Stimulated activated CD8-positive, alpha-beta memory T cell treated with anti-CD3 and anti-CD28 coated beads, Interleukin-15, amount 100 ng/mL, for 48 hours (primary cell): ENCODE results near the gene DNAJC27.
"Not testable (repeated sequence)": the region's sequence is repeated elsewhere in the genome, so short reads cannot be mapped to it uniquely, and the experiment has no call there.

Experiments used
- DNase-seq, 2 donors: peaks; one replicate each; pipeline ENCODE4 v3.0.0-alpha.2; 2020; ENCODE audit warnings: low read depth in 2 of 2

The DNAJC27 gene

DNA sequence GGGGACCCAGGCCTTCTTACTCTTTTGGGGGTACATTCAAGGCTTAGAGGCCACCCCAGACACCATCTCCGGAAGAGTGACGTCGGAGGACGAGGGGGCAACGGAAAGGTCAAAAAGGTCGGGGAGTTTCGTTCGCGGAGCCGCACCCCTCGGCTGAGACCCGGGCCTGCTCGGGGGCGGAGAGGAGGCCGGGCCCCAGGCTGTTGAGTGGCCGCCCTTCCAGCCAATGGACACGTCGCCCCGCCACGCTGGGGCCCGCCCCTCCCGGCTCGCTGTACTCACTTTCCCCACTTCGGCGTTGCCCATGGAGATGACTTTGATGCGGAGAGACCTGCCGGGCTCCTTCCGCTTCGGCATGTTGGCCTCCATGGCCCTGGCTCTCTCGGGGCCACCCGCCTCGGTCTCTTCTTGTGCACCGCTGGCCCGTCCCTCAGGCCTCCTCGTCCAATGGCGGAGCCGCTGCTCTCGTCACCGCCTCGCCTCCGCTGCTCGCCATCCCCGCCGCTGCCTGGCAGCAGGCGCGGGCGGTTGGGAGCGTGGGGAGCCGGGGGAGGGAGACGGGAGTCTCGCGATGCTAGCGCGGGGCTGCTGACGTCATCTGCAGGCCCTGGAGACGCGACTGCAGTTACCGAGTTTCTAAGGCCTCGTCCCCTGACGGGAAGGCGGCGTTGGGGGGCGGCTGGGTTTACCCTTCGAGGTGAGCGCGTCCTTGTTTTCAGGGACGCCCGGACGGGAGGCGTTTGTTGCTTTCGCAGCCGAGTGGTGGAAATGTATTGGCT is at the start of gene DNAJC27:
Gene DNAJC27, minus strand, starts transcription at position 420 of the 779 bp plus-strand sequence. Its CDS starts 51 bp downstream, at position 369.
- DNase-seq: peak; percentile 97 to 98

DNA sequence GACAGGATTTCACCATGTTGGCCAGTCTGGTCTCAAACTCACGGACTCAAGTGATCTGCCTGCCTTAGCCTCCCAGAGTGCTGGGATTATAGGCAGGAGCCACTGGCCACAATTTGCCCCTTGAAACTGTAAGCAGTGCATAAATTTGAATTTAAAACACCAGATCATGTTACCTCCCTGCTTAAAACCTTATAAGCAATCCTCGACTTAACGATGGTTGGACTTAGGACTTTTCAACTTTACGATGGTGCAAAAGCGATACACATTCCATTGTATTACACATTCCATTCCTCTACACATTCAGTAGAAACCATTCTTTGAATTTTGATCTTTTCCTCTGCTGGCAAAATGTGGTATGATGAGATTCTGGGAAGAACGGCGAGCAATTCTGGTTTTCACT is 46.9 kb upstream of the DNAJC27 start:
- DNase-seq: no peak

DNA sequence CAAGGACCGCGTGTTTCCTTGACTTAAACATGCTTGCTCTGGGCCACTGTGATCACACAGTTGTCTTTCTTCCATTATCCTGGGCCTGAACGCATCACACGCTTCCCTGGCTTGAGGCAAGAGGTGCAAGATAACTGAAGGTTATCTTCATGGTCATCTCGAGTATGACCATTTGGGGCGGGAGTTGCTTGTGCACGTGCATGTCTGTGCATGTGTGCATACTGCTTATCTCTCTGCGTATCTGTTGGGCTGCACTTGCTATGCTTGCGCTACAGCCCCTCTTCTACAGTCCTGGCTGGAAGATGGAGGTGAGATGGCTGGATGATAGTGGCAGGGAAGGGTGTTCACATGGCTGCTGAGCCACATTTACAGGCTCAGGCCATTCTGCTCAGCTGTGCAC is 42.9 kb upstream of the DNAJC27 start:
- no peak for DNase-seq

DNA sequence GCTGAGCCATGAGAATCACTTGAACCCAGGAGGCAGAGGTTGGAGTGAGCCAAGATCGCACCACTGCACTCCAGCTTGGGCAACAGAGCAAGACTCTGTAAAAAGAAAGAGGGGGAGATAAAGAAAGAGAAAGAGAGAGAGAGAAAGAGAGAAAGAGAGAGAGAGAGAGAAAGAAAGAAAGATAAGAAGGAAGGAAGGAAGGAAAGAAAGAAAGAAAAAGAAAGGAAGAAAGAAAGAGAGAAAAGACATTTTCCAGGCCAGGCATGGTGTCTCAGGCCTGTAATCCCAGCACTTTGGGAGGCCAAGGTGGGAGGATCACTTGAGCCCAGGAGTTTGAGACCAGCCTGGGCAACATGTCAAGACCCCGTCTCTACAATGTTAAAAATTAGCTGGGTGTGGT is 39.6 kb upstream of the DNAJC27 start:
- DNase-seq: not testable (repeated sequence)

DNA sequence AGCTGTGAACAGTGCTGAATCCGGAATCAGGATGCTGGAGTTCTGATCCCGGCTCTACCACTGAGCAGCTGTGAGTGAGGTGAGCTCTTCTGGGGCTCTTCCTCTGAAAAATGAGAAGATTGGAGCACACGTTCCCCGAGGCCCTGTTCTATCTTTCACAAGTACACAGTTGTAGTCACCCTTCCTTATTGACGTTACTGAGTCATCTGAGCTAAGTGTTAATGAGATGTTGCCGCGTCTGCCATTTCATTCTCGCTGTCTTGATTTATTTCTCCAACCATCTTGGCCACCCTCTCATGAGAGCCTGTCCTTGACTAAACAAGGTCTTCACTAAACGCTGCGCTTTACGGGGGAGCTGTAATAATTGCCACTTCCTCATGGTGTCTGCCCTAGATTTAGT is 38.2 kb upstream of the DNAJC27 start:
- DNase-seq: no peak

DNA sequence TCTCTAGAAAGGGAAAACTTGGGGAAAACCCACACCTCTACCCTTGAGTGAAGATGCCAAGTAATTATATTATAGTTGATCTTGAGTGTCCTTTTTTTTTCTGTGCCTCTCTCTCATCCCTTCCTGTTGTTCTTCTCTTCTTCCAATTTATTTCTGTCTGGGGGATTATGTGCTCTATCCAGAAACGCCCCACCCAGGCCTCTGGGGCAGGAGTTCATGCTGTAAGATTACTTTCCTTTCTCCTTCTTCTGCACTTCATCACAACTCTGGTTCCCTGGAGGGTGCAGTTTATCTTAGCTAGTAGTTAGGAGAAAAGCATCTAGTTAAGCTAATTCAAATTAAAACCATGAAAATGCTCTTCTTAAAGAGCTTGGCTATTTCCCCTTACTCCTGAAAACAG is 30.3 kb upstream of the DNAJC27 start:
- no peak for DNase-seq

DNA sequence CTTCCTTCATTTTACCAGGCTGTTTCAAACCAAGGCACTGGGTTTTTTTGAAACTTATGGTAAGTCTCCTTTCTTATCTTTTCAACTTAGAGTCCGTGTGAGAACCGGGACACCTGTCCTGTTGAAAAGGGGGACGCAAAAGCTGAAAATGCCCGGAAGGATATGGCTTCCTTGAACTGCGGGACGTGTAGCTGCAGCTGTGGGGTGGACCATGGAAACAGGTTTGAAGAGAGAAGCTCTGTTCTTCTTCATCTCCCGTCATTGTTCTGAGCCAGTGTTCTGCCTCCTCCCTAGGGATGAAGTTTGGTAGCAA is 29.5 kb upstream of the DNAJC27 start:
- no peak for DNase-seq

DNA sequence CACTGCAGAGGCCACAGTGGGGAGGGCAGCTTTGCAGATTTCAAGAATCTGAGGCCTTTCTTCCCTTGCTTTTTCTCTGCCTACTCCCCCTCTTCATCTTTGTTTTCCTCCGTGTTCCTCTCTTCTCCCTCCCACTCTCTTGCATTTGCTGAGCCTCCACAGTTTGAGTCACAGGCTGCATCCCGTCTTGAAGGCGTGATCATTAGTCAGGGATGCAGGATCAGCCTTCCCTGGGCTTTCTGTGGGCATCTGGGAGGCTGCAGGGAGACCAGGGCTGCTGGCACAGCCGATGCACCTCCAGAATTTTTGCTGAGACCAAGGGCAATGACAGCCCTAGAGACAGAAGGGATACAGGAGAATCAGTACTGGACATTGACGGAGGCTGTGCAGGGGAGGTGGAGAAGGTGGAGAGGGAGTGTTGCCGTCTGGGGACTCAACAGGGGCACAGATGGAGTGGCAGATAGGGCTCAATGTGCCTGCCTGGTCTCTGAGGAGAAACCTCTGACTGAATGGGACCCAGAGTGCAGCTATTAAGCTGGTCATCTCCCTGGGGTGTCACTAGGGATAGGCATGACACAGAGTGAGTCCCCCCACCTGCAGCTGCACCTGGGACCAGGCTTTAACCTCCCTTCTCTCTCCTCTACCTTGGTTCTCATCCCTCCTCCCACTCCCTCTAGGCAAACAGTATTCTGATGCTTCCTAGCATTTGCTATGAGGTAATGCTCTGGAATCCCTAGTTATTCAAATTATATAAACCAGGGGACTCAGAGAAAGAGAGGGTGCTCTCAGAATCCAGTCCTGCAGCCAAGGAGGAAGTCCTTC is 29.0 kb upstream of the DNAJC27 start:
- DNase-seq: no peak

DNA sequence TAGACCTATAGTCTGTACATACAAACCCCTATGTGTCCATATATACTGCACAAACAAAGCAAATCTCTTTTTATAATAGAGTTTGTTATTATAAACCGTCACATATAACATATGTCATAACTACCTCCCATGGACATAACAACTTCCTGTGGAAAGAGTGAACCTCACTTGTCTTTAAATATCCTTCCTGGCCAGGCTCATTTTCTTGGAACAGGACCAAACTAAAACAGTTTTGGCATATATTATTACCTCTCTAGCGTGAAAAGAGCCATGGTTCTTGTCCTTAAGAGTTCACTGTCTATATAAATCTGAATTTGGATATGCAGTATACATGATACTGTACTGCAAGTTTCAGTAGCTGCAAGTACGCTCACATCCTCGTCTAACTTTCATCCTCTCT is 28.3 kb upstream of the DNAJC27 start:
- no peak for DNase-seq

DNA sequence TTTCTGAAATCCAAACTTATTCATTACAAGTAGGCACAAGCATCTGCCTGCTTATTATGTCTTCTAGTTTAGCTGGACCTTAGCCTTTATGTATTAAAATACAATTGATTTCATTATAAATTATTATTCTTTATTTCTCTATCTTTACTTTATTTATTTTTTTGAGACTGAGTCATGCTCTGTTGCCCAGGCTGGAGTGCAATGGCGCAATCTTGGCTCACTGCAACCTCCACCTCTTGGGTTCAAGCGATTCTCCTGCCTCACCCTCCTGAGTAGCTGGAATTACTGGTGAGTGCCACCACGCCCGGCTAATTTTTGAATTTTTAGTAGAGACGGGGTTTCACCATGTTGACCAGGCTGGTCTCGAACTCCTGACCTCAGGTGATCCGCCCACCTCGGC is 27.3 kb upstream of the DNAJC27 start:
- DNase-seq: not testable (repeated sequence)

DNA sequence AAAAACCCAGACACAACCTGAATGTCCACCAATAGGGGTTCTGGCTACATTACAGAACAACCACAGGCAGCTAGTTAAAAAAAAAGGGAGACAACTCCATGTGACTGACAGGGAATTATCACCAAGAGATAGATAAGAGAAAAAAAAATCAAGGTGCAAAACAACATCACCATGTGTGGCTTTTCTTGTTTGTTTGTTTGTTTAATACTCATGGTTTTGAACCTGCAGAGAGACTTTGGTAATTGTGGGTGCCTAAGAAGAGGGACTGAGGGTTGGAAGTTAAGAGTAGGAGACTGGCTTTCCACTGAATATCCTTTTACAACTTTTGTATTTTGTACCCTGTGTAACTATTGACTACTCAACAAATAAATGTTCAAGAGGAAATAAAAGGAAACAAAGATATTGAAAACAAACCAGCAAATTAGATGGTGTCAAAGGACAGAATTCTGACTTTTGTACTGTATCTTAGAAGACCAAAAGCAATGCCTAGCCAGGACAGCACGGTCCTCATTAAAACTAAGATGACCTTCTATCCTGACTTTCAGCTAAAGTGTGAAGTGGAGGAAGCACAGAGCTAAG is 22.5 kb upstream of the DNAJC27 start:
- DNase-seq: no peak

DNA sequence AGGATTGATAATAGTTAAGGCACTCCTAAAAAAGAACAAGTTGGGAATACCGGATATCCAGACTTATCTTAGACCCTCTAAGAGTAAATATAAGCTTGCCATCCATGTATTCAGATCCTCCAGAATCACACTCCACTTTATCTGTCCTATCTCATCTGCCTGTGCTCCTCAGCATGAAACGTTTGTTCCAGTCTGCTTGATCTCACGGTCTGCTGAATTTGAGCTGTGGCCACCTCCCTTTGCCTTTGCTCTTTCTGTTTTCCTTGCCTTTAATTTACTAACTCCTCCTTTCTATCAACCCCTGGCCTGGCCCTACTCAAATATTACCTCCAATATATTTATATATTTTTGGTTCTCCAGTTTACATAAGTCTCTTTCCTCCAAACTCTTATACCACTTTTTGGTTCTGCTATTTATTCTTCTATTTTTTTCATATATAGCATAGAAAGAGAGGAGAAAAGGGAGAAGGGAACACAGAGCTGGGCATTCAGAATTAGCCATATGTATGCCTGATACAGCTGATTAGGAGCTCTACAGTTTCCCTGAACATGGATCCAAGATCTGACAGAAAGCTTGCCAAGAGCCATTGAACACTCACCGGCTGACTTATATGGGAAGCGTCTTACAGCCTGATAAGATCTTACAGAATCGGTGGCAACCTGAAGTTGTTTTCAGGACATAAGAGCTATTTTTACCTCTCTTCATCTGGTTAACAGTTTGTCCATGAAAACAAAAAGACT is 21.8 kb upstream of the DNAJC27 start:
- DNase-seq: no peak

DNA sequence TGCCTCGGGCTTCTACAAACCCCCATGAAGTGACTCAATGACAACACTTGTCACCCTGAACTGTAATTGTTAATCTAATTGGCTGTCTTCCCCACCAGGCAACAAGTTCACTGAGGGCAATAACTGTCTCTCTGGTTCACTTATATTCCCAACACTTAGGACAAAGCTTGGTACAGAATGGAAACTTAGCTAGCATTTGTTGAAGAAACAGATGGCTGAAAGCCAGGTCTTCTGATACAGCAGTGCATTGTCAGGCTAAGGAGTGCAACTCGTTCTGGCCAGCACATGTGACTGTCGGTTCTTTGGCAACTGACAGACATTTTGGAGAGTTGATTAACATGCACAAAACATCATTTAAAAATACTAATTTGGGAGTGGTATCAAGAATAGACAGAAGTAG is 14.6 kb upstream of the DNAJC27 start:
- DNase-seq: no peak

DNA sequence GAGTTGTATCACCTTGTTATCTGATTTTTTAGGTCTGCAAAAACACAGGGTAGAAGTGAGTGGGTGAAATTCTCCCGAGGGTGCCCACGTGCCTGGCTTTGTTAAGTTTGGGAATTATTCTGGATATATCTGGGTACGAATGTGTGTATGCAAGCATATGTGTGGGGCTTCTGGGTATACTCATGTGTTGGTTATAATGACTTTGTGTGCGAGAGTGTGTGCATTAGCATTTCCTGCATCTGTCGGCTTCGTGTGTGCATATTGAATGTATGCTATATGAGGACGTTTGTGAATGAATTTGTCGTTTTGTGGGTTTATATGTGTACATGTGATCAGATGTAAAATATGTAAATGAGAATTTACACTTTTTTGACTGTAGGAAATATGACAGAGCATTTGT is 13.8 kb upstream of the DNAJC27 start:
- no peak for DNase-seq

DNA sequence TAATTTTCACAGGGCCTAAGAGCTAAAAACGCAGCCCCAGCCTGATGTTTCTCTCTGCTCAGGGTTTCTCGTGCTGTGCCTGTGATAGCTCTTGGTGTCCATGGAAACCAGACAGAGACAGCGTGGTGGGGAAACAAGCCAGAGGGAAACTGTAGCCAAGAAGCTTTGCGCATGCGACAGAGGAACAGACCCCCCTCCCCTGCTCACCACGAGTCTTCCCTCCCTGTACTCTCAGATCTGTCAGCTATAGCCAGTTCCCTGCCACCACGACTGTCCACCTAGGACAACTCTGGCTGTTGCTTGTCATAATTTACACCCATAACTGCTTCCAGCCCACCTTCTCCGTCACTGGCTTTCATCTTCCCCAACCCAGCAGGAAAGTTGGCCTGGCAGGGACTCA is 13.2 kb upstream of the DNAJC27 start:
- no peak for DNase-seq

DNA sequence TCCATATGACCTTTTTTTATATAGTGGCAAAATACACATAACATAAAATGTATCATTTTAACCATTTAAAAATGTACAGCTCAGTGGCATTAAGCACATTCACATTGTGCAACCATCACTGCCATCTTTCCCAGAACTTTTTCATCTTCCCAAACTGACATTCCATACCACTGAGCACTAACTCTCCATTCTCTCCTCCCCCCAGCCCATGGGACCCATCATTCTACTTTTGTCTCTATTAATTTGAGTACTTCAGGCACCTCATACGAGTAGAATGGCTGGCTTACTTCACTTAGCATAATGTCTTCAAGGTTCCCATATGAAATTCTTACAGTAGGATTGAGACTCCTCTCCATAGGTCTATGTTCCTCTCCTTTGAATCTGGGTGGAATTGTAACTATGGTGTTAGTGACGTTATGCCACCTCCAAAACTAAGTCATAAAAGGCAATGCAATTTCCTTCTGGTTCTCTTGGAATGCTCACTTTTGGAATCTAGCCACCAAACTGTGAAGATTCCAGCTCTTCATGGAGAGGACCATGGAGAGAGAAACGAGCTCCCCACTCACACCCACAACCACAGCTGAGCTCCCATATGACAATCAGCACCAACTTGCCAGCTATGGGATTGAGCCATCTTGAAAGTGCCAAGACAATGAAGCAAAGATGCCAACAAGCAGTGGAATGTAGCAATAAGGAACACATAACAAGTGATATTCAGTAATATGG is 9.8 kb upstream of the DNAJC27 start:
- DNase-seq: no peak

DNA sequence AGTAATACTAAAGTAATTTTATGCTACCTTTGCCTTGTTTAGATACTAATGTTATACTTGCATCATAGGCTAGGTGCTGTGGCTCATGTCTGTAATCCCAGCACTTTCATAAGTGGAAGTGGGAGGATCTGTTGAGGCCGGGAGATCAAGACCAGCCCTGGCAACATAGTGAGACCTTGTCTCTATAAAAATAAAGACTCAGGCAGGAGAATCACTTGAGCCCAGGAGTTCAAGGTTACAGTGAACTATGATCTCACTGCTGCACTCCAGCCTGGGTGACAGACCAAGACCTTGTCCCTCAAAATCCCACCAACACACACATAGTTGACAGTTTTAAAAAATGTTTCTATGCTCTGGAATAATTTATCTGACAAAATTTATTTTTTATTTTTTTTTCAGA is 6.9 kb upstream of the DNAJC27 start:
- DNase-seq: no peak

DNA sequence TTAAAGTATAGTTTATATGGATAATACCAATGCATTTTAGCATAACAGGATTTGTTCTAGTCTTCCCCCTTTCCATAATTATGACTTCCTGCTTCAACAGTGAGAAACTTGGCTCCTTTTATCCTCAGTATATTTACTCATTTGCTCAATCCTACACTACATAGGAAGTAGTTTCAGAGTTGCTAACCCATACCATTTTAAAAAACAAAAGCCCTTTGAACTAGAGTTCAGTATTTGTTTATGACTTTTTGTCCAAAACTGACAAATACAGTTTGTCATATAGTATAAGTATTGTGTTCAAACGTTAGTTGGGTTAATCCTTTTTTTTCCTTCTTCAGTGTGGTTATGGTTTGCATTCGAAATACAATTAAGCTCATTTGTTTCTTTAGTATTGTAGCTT is 5.9 kb upstream of the DNAJC27 start:
- no peak for DNase-seq

DNA sequence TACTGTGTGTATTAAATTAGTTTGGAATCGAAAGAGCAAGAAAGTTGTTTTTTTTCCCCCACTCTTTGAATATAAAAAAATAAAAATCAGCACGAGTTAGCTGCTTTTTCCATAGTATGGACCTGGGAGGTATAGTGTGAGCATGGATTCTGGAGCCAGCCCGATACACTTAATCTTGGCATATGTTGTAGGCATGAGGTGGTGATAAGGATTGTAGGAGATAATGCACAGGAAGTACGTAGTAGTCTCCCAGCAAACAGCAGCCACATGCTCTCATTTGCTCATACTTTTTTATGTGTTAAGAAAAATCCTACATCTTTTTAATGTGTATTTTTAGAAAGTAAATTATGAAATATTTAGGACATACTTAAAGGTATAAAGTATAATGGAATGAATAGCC is 2.1 kb upstream of the DNAJC27 start:
- no peak for DNase-seq

DNA sequence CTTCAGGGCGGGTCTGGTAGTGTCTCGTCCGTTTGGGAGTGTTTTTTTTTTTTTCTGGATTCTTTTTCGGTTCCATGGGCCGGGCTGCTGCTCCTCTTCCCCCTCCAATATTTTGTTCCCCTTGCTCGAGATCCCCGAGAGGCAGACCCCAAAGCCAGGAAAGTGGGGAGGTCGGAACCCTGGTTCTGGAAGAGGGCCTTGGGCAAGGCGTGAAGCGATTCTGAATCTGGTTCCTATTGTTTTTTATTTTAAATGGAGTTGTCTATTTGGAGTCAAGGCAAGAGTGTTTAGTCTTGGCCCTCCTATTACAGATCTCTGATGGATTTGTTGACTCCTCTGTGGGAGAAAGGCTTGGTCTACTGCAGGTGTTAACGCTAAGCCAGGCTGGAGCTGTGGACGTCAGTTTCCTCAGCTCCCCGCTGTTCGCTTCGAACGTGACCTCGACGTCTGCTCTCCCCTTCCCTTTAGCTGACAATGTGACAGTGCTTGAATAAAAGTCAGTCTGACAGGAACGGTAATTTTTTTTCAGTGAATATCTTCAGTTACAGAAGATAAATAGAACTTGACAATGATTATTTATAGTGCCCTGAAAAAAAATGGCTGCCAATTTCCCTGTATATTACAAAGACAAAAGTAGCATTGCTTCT is 683 bp upstream of the DNAJC27 start:
- no peak for DNase-seq

DNA sequence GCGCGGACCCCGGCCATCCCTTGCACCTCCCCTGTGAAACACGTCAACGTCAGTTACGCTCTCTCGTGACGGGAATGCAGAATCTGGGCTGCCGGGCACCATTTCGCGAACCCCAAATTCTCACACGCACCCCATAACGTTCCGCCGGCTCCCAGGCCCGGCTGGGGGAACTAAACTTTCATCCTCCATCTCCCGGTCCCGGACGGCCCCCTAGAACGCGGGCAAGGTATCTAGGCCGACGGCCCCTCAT is 544 bp downstream of the DNAJC27 start:
- DNase-seq: peak in 1 of 2 donors; percentile 20
